ENCODE measurements around the gene SPTBN1.
"Not testable (repeated sequence)": the region's sequence is repeated elsewhere in the genome, so short reads cannot be mapped to it uniquely, and the experiment has no call there.

SPTBN1 gene

DNA sequence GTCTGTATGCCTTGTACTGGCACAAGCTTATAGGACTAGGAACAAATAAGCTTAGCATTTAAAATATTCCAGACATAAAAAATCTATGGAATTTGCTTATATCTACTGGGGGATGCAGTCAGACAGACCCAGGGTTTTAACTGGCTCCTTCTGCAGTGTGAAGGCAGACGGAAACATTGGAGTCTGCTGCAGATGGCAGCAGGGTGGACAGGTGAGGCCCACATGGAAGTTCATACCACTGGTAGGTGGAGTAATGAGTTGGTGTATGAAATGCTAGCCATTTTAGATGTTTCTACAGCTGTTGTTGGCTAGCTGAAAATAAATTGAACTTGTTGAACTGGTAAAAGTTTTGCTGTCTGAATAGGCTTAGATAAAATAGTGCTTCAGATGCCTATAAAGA lies 17.7 kb downstream of the SPTBN1 start:
- DNase-seq: no peak

DNA sequence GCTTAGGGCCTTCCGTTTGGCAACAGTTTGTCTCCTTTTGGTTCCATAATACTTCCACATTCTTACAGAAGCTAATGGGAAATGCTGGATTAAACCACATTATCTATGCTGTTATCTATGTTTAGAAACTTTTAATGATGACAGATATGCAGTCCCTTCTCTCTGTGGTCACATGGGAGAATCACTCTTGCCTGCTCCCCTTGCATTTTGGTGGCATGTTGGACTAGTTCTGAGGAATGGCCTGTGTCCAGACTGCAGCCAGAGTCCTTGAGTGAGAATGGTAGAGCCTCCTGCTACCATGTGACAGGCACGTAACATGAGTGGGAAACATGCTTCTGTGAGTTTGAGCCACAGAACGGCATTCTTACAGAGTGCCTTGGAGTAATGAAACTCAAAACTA lies 19.2 kb downstream of the SPTBN1 start:
- DNase-seq: no peak

DNA sequence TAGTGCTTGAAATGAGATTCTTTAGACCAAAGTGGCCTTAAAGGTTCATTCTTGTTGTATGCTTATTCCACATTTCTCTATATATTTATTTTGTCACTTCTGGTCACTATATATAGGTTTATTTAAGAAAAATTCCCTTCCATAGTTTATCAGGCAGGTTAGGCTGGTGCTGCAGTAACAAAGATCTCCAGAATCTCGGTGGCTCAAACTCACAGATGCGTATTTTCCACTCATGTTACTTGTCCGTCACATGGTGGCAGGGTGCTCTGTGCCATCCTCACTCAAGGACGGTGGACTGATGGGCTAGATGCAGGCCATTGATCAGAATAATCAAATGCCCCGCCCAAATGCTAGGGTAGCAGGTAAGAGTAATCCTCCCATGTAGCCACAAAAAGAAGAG lies 19.8 kb downstream of the SPTBN1 start:
- no peak for DNase-seq

DNA sequence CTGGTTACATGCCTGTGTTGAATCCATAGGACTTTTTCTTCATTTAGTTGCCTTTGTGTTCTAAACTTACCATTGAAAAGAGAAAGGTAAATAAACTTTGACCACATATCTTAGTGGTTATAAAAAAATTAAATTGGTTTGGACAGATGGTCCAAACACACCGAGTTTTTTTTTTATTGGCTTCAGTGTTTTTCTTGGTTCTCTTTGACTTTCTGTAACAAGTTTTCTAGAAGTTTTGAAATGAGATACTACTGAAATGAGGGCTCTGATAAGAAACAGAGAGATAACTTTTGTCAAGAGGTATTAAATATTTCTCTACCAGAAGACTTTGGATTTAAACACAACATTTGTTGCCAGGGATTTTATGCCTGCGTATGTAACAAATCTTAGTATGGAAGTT lies 20.7 kb downstream of the SPTBN1 start:
- no peak for DNase-seq

DNA sequence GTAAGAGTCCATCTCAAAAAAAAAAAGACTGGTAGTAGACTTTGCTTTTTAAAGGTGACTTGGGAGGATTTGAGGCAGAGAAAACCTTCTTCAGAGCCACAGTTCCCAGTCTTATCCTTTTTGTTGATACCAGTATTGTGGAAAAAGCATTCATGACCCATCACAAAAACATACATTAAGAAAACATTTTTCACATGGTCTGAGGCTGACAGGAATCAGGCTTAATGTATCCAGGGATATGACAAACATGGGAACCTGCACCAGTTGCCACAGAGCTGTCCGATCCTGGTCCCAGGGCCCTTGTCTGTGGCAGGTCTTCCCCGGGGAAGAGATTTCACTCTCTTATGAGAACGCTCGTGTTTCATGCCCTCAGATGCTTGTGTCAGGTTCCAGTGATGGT lies 21.8 kb downstream of the SPTBN1 start:
- no peak for DNase-seq

DNA sequence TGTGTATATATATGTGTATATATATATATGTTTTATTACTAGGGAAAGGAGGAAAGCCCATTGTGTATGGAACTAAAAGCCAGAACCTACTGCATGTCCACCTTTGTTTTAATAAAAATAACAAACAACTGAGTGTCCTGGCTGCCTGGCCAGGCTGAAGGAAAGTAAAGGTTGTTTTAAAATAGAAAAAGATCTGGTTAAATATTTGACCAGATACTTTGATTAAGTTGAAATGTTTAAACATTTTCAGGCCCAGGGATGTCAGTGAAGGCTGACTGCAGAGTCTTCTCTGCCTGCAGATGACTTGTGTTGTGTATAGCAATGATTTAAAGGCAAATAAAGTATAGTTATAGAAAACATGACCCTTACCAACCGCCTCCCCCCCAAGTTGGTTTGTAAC lies 22.8 kb downstream of the SPTBN1 start:
- no peak for DNase-seq

DNA sequence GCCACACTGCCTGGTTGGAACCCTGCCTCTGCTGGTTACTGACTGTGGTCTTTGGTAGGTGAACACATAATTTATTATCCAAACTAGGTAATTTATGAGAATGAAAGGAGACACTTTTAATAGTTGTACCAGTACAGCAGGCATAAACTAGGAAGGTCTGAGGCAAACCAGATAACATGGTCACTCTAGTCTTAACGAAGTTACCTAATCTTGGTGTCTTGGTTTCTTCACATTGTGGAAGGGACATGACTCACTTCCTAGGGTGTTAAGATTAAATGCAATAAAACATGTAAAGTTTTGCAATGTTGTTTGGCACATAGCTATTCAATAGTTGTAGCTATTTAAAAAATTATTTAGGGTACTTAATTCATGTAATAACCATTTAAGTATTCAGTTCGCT lies 23.3 kb downstream of the SPTBN1 start:
- no peak for DNase-seq

DNA sequence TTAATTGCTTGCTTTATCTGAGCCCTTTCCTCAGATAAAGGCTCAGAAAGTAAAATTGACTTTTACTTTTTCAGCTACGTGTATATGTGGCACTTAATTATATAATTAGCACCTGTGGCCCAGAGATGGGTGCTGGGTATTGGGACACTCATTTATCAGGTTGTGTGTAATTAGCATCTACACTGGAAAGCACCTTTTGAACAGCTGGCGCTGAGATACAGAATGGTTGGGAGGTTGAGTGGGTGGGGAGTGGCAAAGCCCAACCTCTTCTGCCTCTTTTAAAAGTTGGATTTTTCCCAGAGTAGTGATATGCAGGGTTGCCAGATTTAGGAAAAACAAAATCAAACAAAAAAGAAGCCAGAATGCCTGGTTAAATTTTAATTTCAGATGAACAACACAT lies 23.9 kb downstream of the SPTBN1 start:
- DNase-seq: no peak

DNA sequence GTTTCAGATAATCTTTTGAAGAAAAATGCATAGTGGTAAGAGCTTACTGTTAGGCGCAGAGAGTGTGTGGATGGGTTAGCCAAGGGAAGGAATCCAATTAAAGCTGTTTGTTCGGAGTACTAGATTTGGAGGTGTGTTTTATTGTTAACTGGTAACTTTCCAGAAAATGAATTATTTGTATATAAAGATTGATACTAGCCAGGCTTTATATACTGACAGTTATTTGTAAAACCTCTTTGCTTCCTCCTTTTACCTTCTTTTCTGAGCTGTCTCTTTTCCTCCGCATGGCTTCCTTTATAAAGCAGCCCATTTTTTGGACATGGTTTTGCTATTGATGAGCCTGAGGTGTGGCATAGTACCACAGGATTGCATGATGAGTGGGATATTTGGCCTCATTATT lies 25.6 kb downstream of the SPTBN1 start:
- DNase-seq: no peak

DNA sequence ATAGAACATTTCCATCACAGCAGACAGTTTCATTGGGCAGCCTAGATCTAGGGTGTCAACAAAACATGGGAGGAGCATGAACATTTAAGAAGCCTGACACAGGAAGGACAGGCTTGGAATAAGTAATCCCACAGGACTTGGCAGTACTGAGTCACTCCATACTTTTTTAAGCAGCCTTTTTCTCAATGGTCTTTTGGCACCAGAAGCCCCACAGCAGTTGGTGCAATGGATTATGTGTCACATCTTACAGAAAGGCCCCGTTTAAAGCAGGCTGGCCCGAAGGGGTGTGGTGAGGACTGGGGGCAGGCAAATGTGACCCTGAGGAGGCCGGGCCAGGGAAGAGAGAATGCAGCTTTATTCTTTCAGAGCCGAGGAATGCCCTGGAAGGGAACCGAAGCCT lies 26.6 kb downstream of the SPTBN1 start:
- DNase-seq: no peak

DNA sequence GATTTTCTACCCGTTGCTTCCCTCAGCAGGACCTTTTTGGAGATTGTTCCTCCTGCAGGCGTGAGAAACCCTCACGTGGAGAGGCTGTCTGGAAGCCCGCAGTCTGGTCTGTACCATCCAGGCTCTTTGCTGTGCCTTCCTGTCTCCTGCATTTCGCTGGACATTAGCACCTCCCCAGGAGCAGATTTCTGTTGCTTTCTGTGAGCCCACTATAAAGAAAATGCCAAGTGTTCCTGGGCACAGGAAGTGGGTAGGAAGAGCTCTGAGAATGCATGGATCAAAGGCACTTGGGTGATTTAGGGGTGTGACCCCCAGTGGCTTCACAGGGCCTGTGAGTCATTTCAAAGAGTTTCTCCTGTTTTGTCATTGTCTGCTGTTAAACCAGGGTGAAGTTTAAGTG lies 27.3 kb downstream of the SPTBN1 start:
- DNase-seq: no peak

DNA sequence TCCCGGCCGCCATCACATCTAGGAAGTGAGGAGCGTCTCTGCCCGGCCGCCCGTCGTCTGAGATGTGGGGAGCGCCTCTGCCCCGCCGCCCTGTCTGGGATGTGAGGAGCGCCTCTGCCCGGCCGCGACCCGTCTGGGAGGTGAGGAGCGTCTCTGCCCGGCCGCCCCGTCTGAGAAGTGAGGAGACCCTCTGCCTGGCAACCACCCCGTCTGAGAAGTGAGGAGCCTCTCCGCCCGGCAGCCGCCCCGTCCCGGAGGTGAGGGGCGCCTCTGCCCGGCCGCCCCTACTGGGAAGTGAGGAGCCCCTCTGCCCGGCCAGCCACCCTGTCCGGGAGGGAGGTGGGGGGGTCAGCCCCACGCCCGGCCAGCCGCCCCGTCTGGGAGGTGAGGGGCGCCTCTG lies 29.6 kb downstream of the SPTBN1 start:
- DNase-seq: not testable (repeated sequence)

DNA sequence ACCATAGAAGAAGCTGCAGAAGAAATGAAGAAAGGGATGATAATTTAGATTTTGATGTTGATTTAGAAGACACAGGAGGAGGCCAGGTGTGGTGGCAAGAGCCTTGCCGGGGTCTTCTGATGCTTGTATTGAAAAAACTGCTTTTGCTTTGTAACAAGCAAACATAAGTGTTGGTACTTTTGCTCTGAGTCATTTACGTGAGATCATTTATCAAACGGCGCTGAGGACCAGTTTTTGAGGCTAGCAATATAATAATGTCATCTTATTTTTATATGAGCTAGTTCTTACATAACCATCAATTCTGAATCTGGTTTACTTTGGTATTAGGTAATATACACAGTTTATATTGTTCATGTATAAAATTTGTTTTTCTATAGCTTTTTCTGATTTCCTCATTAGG lies 30.6 kb downstream of the SPTBN1 start:
- no peak for DNase-seq

DNA sequence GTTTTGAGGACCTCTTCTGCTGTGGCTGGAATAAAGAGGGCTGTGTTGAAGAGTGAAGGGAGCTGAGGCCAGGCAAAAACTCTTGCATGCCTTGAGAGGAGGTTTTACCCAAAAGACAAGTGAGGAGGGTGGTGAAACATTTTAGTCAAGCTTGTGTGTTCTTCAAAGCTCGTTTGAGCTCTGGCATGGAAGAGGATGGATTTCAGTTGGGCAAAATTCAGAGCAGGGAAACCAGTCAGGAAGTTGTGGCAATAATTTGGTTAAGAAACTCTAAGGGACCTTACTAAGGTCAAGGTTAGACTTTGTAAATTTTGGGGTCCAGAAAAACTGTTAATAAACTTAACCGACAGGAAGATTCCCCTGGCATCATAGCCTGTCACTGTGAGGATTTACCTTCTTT lies 34.7 kb downstream of the SPTBN1 start:
- DNase-seq: no peak

DNA sequence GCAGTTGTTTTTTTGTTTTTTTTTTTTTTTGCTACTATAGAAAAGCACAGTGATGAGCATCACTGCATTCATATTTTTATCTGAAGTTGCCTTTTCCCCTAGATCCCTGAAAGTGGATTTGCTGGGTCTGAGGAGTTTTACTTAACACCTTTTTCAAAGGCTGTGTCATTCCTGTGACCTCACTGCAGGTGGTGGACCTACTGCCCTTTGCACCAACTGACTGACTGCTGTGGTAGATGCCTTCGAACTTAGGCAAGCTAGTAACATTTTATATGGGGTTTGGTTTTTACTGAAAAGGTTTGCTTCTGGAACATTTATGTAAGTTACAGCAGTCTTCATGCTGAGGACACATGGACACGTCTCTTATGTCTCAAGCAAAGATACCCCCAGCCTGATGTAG lies 36.2 kb downstream of the SPTBN1 start:
- no peak for DNase-seq

DNA sequence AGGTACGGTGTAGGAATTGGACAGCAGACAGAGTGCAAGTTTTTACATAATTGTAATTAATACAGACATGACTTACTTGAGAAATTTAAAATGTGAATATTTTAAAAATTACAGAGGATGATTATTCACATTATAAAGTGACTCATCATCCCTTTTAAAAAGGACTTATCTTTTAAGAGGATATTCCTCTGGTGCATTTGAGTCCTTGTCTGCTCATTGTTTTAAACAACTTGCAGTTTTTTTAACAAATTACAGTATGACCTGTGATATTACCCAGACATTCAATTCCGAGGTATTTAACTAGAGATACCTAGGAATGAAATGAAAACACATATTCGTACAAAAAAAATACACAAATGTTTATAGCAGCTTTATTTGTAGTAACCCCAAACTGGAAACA lies 38.0 kb downstream of the SPTBN1 start:
- no peak for DNase-seq

DNA sequence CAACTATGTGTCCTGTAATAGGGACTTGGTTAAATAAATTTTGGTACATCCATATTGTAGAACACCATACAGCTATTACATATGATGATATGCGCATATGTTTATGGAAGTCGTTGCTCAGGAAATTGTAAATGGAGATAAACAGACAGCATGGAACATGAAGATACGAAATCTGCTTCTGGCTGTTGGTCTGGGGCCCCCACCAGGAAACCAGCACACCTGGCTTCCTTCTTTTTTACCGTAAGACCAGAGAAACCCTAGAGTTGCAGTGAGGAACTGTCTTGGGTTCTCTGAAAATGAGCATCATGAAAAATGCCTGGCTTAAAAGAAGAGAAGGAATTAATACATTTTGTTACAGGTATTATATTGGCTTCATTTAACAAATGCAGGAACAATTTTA lies 40.8 kb downstream of the SPTBN1 start:
- DNase-seq: no peak

DNA sequence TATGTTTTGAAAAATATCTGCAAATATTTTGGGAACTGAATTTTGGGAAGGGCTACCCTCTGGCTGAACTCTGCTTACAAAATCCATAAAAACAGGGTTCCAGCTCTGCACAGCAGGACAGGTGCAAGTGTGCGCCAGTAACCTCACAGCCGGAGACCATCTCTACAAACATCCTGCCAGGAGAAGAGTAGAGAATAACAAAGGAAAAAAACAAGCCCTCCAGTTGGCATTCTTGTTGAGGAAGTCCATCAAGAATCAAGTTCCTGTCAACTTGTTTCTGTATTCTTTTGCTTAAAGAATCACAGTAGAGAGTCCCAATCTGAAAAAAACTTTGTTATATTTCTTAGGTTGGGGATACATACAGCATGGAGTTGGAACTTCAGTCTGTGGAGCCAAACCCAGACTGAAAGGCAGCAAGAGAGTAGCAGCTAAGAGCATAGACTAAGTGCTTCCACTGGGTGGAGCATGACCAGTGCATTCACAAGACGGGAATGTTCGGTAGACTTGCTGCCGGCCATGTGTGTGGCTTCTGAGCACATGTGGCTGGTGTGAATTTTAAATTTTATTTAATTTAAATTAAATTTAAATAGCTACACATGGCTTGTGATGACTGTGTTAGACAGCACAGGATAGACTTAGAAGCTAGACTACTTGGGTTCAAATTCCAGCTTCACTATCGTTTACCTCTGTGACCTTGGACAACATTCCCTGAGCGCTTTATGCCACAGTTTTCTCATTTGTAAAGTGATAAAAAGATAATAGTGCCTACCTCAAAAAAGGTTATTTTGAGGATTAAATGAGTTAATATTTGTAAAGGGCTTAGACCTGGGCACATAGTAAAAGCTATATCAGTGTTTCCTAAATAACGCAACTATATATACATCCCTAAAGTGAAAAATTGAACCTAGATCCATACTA lies 41.9 kb downstream of the SPTBN1 start:
- no peak for DNase-seq

DNA sequence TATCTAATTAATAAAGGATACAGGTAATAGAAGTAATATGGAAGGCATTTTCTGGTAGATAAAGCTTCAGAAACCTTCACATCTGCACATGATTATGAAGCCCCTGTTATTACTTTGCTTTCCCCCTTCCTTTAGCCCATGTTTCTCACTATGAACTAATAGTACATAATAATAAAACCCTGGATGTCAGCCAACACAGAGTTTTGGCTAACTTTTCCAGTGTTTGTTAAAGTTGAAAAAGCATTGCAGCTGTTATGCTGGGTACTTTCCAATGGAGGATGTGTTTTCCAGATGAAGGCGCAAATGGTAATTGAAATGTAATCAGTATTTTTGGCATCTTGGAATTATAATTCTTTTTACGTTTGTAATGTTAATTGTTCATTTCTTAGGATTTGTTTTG lies 43.5 kb downstream of the SPTBN1 start:
- no peak for DNase-seq

DNA sequence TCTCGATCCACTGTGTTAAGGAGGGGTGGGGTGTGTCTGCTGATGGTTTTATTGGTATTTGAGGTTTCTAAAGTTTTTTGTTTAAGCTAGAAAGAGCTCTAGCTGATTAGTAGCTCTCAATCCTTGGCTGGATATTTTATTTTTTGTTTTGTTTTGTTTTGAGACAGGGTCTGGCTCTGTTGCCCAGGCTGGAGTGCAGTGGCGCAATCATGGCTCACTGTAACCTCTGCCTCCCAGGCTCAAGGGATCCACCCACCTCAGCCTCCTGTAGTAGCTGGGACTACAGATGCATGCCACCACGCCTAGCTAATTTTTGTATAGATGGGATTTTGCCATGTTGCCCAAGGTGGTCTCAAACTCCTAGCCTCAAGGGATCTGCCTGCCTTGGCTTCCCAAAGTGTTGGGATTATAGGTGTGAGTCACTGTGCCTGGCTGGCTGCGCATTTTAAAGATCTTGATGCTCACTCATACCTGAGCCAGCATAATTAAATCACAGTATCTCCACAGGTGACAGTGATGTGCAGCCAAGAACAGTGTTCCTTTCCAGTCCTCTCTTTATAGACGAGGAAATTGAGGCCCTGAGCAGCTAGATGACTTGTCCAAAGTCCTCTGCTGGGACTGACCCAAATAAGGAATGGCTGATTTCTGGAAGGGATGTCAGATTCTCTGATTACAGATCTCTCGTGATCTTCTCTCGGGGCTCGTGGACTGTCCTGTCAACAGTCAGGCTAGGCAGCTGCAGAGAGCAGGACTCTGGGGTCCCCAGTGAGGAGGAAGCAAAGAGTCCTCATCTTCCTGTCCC lies 44.5 kb downstream of the SPTBN1 start:
- DNase-seq: no peak

DNA sequence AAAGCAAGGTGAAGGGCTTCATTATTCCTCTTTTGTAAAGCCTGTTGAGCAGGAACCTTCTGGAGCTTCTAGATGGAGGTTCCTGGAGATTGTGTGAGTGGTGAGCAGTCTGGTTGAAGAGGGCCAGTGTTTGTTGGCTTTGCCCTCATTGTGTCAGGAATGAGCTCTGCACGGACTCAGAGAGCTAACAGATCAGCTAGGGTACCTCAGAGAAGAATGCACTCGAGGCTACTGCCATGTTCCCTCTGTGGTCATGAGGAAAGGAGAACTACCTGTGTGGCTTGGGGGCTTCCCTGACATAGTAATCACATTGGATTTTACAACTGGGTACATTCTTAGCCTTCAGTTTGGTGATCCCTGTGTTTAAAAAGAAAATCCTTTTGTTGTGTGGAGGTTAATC lies 46.6 kb downstream of the SPTBN1 start:
- DNase-seq: no peak

DNA sequence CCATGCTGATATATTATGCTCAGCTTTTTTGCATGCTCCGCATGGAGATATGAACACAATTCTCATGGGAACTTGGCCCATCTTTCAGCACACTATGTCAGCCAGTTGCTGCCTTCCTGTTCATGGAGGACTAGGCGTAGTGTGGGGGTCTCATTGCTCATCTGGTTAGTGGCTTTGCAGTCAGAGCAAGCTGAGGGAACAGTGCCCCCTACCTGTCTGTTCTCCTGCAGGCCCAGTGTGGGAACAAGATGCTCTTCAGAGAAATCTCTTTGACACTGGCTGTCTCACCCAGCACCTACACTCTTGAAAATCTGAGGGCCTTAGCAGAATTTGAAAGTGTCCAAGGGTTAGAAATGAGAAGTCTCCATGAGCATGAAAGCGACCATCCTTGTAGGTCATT lies 47.1 kb downstream of the SPTBN1 start:
- peak; percentile 30 for DNase-seq

DNA sequence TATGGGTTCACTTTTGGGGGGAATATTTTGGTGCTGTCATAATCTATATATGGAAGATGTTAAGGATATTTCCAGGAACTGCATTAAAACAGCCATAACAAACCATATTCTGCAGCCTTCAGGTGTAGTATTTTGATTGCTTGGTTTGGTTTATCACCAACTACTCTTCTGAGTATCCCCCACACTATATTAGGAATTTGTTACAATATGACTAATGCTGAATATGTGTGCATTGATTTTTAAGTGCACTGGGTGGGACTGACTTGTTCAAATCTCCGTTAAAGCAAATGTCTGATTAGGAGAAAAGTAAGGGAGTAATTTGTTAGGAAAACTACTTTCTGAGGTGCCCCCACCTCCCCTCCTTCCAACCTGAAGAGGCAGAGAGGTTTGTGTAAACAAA lies 47.7 kb downstream of the SPTBN1 start:
- DNase-seq: no peak

DNA sequence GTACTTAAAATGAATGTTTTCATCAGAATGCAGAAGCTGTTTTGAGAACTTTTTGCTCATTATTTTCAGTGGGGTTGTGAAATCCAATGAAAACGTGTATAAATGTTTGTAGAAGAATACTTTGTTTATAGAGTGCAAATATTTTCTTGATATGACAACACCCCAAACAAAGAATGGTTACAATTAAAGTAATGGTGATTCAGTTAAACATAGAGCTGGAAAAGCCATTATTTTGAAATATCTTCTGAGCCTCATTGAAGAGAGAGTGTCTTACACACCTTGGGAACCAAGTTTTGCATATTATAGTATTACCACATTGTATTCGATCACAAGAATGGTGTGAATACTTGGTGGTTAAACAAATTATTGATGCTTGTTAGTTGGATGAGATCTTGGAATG lies 48.7 kb downstream of the SPTBN1 start:
- no peak for DNase-seq
